Endothelial cell of umbilical vein (primary cell): ENCODE measurements around the gene THSD7B. TPM values are rescaled to one million over a fixed set of nuclear protein-coding genes. Genes with fewer than 3 reads are reported as not detected.

Source experiments
- BruUV-seq: library from RNA; stranded (reverse); fragments of 400-500 nt; replicated peaks from 2 replicates; lab custom pipeline; 2021; lab: Mats Ljungman, UMichigan
- CTCF ChIA-PET: fragments of 300-600, 350-600 bp; sonication (Branson Sonifier 250); formaldehyde crosslinking; loops from one replicate; lab custom pipeline; 2021; ENCODE audit warnings: antibody characterized with exemption, inconsistent platforms; lab: Charles Lee
- POLR2A ChIA-PET: fragments of 300-600, 350-600 bp; sonication (Branson Sonifier 250); formaldehyde crosslinking; loops from one replicate; lab custom pipeline; 2021; ENCODE audit warnings: antibody characterized with exemption, inconsistent platforms; lab: Charles Lee
- DNase-seq: peaks from one replicate; pipeline ENCODE4 v3.0.0-alpha.2; 2011; ENCODE audit warnings: low read depth, low spot score
- FAIRE-seq: peaks from 2 replicates; lab custom pipeline; 2011; peaks lifted over from hg19 to GRCh38; lab: Jason Lieb, UNC
- H2AFZ ChIP-seq: 2 replicates; pipeline ENCODE4 v1.6.0; 2012; ENCODE audit warnings: low read depth, low read length, control low read depth, inconsistent platforms
- H3K27ac ChIP-seq: 2 replicates; pipeline ENCODE4 v1.5.1; 2011; ENCODE audit warnings: low read depth, mild to moderate bottlenecking, control low read depth, low read length, moderate library complexity; ENCODE audit not compliant: insufficient read depth
- H3K27me3 ChIP-seq, 2 experiments: 2 replicates each; pipeline versions ENCODE4 v1.6.0 to v1.6.1; 2011; ENCODE audit warnings: low read length in 2 of 2, mixed read lengths in 1 of 2; ENCODE audit not compliant: control insufficient read depth in 2 of 2, insufficient read depth in 2 of 2
- H3K36me3 ChIP-seq, 2 experiments: 2 replicates in 1 of 2; 3 replicates in 1 of 2; pipeline ENCODE4 v1.5.1; 2011; ENCODE audit warnings: low read length in 2 of 2, mild to moderate bottlenecking in 1 of 2, moderate library complexity in 1 of 2; ENCODE audit not compliant: control insufficient read depth in 2 of 2, insufficient read depth in 2 of 2; ENCODE audit errors: extremely low read depth in 1 of 2
- H3K4me1 ChIP-seq: 3 replicates; pipeline ENCODE4 v1.5.1; 2011; ENCODE audit warnings: mild to moderate bottlenecking, low read length; ENCODE audit not compliant: control insufficient read depth, insufficient read depth; ENCODE audit errors: extremely low read depth
- H3K4me2 ChIP-seq: 2 replicates; pipeline ENCODE4 v1.6.1; 2011; ENCODE audit warnings: low read length, control low read depth, mixed read lengths; ENCODE audit not compliant: insufficient read depth
- H3K4me3 ChIP-seq, 3 experiments: fragments of 200-600 bp in 1 of 3; sonication (generic), shearing (Covaris generic) in 1 of 3; replicated peaks in 1 of 3; 2 replicates each; pipeline ENCODE4 v1.5.1; 2011 to 2016; ENCODE audit warnings: control low read depth in 3 of 3, low read length in 3 of 3, mild to moderate bottlenecking in 2 of 3, inconsistent platforms in 1 of 3, low read depth in 1 of 3, moderate library complexity in 1 of 3; ENCODE audit not compliant: insufficient read depth in 1 of 3
- H3K79me2 ChIP-seq: 2 replicates; pipeline ENCODE4 v1.6.0; 2012; ENCODE audit warnings: low read length, inconsistent platforms; ENCODE audit not compliant: control insufficient read depth, insufficient read depth
- H3K9ac ChIP-seq: replicated peaks from 2 replicates; pipeline ENCODE3; 2011; ENCODE audit warnings: low read length, control low read depth; ENCODE audit not compliant: insufficient read depth; ENCODE audit errors: extremely low read depth
- H3K9me1 ChIP-seq: replicated peaks from 3 replicates; pipeline ENCODE4 v1.6.0; 2011; ENCODE audit warnings: mild to moderate bottlenecking, low read length; ENCODE audit not compliant: control insufficient read depth, insufficient read depth; ENCODE audit errors: extremely low read depth
- H3K9me3 ChIP-seq: replicated peaks from 2 replicates; pipeline ENCODE4 v1.5.1; 2012; ENCODE audit warnings: low read length, inconsistent platforms; ENCODE audit not compliant: control insufficient read depth, insufficient read depth
- H4K20me1 ChIP-seq: replicated peaks from 2 replicates; pipeline ENCODE3; 2011; ENCODE audit warnings: mild to moderate bottlenecking, low read length; ENCODE audit not compliant: control insufficient read depth, insufficient read depth; ENCODE audit errors: extremely low read depth
- CTCF ChIP-seq, 2 donors: IDR thresholded peaks; 1 replicate in 1 of 2; 2 replicates in 1 of 2; pipeline ENCODE4 v1.5.1; 2011; ENCODE audit warnings: low read length in 2 of 2, mild to moderate bottlenecking in 2 of 2, moderate library complexity in 2 of 2, control low read depth in 1 of 2, inconsistent platforms in 1 of 2, low read depth in 1 of 2; ENCODE audit not compliant: insufficient read depth in 1 of 2; ENCODE audit errors: extremely low read depth in 1 of 2
- EZH2 ChIP-seq: IDR thresholded peaks from 2 replicates; pipeline ENCODE4 v1.6.1; 2012; ENCODE audit warnings: borderline replicate concordance, low read depth, mild to moderate bottlenecking, moderate library complexity, low read length, inconsistent platforms; ENCODE audit not compliant: severe bottlenecking
- FOS ChIP-seq: IDR thresholded peaks from 2 replicates; pipeline ENCODE4 v1.6.1; 2011; ENCODE audit warnings: mild to moderate bottlenecking, low read length, moderate library complexity, borderline replicate concordance; ENCODE audit not compliant: insufficient read depth
- GATA2 ChIP-seq: IDR thresholded peaks from 2 replicates; pipeline ENCODE4 v1.7.0; 2011; ENCODE audit warnings: low read depth, mild to moderate bottlenecking, moderate library complexity, mixed read lengths, low read length; ENCODE audit not compliant: insufficient read length, insufficient read depth
- JUN ChIP-seq: IDR thresholded peaks from 2 replicates; pipeline ENCODE4 v1.6.1; 2011; ENCODE audit warnings: borderline replicate concordance, low read depth; ENCODE audit not compliant: insufficient read length, insufficient read depth
- MAX ChIP-seq: IDR thresholded peaks from 2 replicates; pipeline ENCODE4 v1.6.1; 2011; ENCODE audit not compliant: insufficient read depth, insufficient read length
- MYC ChIP-seq: IDR thresholded peaks from one replicate; pipeline ENCODE4 v1.6.1; 2011; ENCODE audit warnings: mild to moderate bottlenecking, low read depth, low read length
- POLR2A ChIP-seq: IDR thresholded peaks from 2 replicates; pipeline ENCODE4 v1.6.1; 2012; ENCODE audit warnings: low read depth, mild to moderate bottlenecking, control low read depth, low read length
- POLR2AphosphoS5 ChIP-seq: IDR thresholded peaks from 2 replicates; pipeline ENCODE4 v1.6.1; 2012; ENCODE audit warnings: low read depth, mild to moderate bottlenecking, control low read depth, low read length, moderate library complexity; ENCODE audit not compliant: insufficient read depth
- dilution Hi-C: fragments of 300-500 bp; cut with MboI; formaldehyde crosslinking; loops from one replicate; pipeline ENCODE4 v1.15.0; 2019; ENCODE audit warnings: low sequenced_read_pairs; ENCODE audit not compliant: extremely low pct_ligation_motif_present
- intact Hi-C: fragments of 100-400 bp; cut with micrococcal nuclease; formaldehyde crosslinking; loops from one replicate; pipeline ENCODE4 v1.10.0; 2022
- polyA plus RNA-seq, 4 experiments: library from polyadenylated mRNA; depleted of rRNA in 3 of 4; stranded (reverse) in 3 of 4; unstranded in 1 of 4; fragments of >200 nt; gene quantifications; 2 replicates each; pipeline versions ENCODE4 v1.2.1 to v1.2.3, GENCODE V29; 2011 to 2012; ENCODE audit warnings: missing spikeins in 1 of 4
- total RNA-seq: library from RNA; stranded (reverse); gene quantifications from 2 replicates; pipeline ENCODE4 v1.2.3, GENCODE V29; 2021

THSD7B gene
- total and polyA plus RNA-seq, 2 donors (not counting 3 experiments of a cell fraction or from before 2014, with no cell fraction given) = 0.04 TPM; not detected in 1

- no peaks in the 10 kb centered on the region for H4K20me1 ChIP-seq
- H3K9me3 ChIP-seq = peaks cover 1% of the 10 kb centered on the region
- DNase-seq (no peak), FAIRE-seq (no peak)
- H2AFZ ChIP-seq = no peak overlapping the region
- H3K9ac ChIP-seq = no peak overlapping the region
- dilution Hi-C loops (no loop called here), intact Hi-C loops (no loop called here)
- no peak overlapping the region for H3K27ac ChIP-seq
- H3K4me2 ChIP-seq = no peak overlapping the region
- H3K4me1 ChIP-seq = no peaks in the 10 kb centered on the region
- TF ChIP-seq FOS = no peak
- no peaks in the 10 kb centered on the region for H3K27me3 ChIP-seq
- no peaks in the 10 kb centered on the region for H3K79me2 ChIP-seq
- no peaks in the 10 kb centered on the region for H3K36me3 ChIP-seq
- H3K9me1 ChIP-seq = no peaks in the 10 kb centered on the region
- ChIA-PET CTCF (no interaction called here), POLR2A (no interaction called here)
- no TSS peak for BruUV-seq
- no peak overlapping the region for H3K4me3 ChIP-seq
These were observed 367.9 kb downstream of the THSD7B start for GRCh38 chr2:137133225-137133624.

- H3K27ac ChIP-seq = no peak overlapping the region
- H4K20me1 ChIP-seq = no peaks in the 10 kb centered on the region
- H2AFZ ChIP-seq = no peak overlapping the region
- no TSS peak for BruUV-seq
- no peak overlapping the region for H3K9ac ChIP-seq
- TF ChIP-seq JUN (no peak), CTCF (IDR thresholded peaks at IDR 0.05; ENCODE audit: extremely low read depth in 1 of 2, insufficient read depth in 1 of 2, low read depth in 1 of 2, low read length in 2 of 2) (no peak), MAX (no peak), MYC (no peak), POLR2A (no peak), FOS (no peak), EZH2 (no peak), GATA2 (no peak), POLR2AphosphoS5 (no peak)
- no peak for FAIRE-seq
- H3K4me3 ChIP-seq = no peak overlapping the region
- H3K27me3 ChIP-seq = no peaks in the 10 kb centered on the region
- no peaks in the 10 kb centered on the region for H3K36me3 ChIP-seq
- no peaks in the 10 kb centered on the region for H3K79me2 ChIP-seq
- dilution Hi-C loops (no loop called here), intact Hi-C loops (no loop called here)
- H3K4me2 ChIP-seq = no peak overlapping the region
- H3K9me1 ChIP-seq = no peaks in the 10 kb centered on the region
- ChIA-PET POLR2A (no interaction called here), CTCF (no interaction called here)
- peaks cover 1% of the 10 kb centered on the region for H3K9me3 ChIP-seq
- no peak for DNase-seq
- H3K4me1 ChIP-seq = no peaks in the 10 kb centered on the region
These were observed 372.9 kb downstream of the THSD7B start for GRCh38 chr2:137138263-137138662.
